A204.1 (cell line): Measurements from ENCODE around the gene SKIC8.

ENCODE experiments used
- FAIRE-seq: peaks from 2 replicates; lab custom pipeline; 2012; peaks lifted over from hg19 to GRCh38; lab: Jason Lieb, UNC

SKIC8 gene

DNA sequence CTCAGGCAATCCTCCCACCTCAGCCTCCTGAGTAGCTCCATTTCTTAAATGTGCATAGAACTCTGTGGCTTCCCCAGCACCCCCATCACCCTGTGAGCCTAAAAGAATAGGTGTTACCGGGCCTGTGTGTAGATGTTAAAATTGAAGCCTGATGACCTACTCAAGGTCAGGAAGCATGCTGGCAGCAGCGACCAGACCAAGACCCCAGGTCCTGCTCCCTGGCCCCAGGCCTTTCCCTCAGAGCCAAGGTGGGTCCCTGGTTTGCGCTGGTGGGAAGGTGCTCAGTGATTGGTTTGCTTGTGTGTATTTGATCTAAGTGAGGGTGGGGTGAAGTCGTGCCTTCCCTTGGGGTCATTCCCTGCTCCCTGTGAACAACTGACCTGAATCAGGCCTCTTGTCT is 22.4 kb upstream of the SKIC8 start:
- no peak for FAIRE-seq

DNA sequence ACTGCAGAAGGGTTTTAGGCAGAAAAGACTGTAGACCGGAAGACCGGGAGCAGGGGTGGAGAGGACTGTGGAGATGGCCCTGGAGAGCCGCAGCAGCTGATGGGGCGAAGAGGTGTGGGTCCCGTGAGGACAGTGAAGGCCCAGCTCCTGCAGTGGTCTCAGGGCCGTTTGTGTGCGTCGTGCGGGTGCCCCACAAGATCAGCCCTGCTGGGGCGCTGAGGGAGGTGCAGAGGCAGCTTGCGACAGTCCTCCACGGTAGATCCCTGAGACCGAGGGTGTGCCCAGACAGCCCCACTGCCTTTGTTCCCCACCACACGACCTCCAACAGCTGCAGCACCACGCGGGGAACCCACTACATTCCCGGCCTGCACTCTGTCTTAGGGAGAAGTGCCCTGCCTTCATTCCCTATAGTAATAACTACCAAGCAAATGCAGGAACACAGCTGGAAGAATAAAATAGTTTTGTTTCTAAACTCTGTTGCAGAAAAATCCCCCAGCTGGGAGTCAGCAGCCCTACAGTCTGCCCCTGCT is 21.7 kb upstream of the SKIC8 start:
- no peak for FAIRE-seq

DNA sequence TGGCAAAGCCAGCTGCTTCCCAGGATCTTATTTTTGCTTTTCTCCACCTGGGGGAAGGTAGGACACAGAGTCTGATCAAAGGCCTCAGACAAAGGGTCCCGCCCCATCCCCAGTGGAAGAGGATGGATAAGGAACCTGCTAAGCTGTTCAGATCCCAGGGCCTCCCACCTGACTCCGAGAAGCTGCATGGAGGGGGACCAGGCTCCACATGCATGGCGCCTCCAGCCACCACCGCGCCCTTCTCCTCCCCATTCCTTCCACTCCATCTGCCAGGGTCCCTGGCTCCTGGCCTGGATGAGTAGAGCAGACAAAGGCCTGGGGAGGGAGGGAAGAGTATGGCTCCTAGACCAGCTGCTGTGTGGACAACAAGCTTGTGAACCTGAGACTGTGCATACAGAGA is 20.8 kb upstream of the SKIC8 start:
- FAIRE-seq = no peak

DNA sequence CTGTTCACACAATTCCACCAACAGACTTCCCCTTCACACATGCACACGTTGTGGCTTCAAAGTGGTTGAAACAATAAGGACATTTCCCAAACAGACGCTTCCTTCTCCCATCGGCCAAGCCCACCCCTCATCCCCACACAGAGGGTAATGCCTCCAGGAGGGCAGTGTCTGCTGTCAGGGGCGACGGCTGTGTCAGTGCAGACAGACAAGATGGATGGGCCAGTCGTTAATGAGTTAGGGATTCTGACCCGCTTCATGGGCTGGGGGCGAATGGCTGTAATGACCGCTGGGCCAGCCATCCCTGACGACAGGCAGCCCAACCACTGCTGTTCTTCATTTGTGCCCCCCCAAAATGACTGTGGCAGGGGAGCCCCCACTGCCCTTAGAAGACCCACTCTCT is 20.2 kb upstream of the SKIC8 start:
- no peak for FAIRE-seq

DNA sequence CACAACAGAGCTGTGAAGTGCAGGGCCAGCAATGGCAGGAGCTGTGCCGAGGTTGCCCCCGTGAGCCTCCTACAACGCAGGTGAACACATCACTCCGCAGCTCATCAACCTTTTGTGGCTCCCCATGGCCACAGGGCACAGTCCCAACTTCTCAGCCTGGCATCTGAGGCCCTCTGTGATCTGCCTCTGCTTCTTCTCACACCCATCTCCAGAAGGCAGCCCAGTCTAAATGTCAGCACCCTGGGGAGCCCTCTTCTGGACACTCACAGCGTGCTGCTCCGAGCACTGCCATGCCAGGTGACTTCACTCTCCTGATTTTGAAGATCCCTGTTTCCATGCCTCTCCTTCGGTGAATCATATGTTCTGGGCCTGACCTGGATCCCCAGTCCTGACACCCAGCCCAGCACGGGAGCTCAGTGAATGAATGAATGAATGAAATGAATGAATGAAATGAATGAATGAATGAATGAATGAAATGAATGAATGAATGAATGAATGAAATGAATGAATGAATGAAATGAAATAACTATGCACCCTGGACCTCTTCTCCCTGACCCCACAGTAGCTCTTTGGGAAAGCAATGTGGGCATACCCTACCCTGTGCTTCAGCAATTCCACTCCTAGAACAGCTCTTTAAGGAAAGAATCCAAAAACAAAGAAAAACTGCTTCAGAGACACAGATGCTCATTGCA is 17.9 kb upstream of the SKIC8 start:
- FAIRE-seq = no peak

DNA sequence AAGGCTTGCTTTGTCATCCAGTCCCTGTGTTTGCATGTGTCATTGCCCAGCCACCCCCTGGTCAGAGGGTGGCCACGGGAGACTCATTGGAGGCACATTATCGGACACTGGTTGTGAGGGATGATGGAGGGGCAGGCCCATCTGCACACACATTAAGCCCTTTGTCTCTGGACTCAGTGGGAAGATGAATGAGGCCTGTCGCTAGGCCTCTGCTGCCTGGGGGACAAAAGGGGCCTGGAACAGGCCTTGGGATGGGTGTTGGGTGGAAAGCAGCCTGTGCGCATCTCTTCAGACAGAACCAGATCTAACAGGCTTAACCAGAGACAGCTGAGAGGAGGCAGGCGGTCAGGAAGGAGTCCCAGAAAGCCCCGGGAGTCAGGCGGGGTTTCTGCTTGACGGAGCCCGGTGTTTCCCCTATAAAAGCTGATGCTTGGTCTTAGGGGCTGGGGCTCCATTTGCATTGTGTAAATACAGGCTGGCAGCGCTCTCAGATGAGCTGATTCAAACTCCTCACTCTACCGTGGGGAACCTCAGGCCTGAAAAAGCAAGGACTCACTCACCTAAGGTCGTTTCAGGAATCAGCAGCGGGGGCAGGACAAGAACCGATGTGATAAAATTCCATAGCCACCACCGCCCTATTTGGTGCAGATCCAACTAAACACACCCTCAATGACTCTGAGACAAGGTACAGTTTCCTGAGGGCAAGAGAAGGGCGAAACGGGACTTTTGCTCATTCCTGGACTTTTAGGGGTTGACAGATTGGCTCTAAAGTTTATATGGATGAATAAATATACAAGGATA is 17.1 kb upstream of the SKIC8 start:
- no peak for FAIRE-seq

DNA sequence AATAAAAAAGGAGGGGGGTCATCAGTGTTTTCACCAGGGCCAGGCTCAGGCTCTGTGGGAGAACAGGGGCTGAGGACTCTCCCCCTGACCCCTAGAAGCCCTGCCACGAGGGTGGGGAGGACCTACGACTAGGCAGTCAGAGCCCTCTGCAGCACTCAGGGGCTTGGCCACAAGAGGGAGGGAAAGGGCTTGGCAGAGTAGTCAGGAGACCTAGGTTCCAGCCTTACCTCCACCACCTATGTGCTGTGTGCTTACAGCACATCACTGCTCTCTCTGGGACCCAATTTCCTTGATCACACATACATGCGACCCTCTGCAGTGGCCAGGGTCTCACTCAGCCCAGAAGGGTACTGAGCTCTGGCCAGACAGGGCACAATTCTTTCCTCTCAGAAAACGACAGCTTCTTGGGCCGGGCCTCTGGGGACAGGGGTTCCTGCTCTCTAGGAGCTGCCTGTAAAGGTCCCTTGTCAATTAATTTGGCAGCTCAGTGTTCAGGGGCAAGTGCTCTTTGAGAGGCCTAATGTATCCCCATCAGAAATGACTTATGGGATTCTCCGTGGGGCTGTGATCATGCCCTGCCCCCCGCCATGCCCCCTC is 16.4 kb upstream of the SKIC8 start:
- no peak for FAIRE-seq

DNA sequence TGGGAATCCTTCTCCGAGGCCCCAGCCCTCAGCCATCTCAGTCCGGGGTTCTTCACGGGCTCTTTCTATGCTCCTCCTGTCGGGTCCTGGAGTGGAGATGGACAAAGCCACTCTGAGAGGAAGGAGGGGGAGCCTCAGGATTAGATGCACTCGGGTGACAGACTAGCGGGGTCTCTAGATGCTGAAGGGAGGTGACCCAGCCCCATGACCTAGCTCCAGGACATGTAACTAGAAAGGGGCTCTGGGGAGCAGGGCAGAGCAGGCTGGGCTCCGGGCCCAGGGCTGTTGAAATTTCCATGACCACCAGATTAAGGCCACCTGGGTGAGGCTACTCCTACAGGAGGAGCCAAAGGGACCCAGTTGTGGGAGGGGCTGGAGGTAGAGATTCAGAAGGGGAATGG is 14.8 kb upstream of the SKIC8 start:
- no peak for FAIRE-seq

DNA sequence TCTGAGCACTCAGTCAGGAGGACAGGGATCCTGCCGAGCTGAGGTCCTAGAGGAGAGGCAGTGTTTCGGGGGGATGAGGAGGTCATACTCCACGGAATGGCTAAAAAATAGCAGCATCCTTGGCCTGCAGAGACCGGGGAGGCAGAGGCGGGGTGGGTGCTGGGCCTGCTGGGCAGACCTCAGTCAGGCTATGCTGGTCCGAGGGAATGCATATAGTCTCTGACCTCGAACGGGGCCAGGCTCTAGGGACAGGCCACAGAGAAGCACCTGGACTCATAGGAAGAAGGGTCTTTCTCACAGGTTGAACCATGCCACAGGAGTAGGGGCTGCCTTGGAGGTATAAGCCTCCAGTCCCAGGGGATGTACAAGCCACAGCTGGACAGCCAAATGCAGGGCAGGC is 14.0 kb upstream of the SKIC8 start:
- FAIRE-seq = no peak

DNA sequence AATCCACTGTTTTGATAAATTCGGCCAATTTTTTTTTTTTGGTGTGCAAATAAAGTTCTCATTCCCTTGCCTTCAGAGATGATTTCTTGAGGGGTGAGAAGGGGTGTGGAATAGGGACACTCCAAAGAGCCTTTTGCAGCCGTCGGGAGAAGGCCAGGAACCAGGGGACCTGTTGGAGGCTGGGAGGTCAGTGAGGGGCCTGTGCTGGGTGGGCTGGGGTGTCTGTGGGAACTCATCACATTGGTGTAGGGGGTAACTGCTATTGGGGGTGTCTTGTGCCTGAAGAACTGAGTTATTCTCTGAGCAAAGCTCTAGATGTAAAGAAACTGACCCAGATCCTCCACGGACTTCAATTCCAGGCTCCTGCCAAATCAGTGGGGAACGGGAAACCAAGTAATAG is 13.5 kb upstream of the SKIC8 start:
- no peak for FAIRE-seq

DNA sequence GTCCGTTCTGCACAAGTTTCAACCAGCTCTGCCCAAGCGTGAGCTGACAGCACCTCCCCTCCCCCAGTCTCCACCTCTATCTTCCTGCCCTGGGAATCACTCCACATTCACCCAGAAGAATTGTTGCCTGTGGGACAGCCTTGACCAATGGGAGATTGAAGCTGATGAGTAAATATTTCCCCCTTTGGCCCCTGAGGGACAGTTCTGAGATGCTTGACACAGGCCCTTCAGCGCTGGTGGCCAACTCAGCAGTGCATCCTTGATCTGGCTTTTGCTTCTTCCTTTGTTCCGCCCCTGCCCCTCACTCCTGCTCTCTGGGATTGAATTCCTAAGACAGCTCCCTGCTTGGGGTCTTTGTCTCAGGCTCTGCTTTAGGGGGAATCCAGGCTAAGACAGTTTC is 13.1 kb upstream of the SKIC8 start:
- no peak for FAIRE-seq

DNA sequence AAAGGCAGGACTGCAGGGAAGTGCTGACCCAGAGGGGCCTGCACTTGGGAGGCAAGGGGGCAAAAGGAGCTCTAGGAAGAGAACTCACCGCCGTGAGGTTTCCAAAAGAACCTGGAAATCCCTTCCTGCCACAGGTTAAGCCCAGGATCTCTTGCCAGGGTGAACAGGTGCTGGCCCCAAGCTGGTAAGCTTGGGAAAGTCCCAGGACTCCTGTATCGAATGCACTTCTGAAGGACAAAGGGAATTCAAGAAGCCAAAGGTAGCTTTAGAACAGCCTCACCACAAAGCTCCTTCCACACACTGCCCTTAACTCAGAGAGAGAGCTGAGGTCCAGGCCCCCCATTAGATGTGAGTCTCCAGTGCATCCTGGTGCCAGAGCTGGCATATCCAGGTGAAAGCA is 11.9 kb upstream of the SKIC8 start:
- FAIRE-seq = no peak

DNA sequence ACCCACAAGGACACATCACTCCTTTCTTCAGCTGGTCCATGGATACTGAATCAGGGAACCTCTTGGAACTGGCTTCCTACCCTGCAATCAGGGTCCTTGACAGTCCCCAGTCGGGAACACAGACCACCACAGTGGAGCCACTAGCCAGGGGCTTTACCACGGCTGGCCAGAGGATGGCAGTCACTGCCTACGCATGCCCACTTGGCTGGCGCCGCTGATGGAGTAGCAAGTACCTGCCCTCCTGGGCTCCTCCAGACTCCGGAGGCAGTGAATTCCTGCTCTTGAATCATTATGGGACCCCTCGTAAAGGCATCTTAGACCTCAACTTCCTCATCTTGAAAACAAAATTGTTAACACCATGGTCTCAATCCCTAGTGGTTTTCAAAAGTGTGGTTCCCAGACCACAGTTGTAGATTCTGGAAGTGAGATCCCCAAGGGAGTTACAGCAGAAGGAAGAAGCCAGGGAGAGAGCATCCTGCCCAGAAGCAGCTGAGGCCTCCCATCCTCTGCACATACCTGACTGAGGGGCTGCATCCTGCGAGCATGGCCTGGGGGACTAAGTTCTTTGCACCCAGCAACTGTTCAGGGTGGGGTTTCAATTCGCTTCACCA is 9.1 kb upstream of the SKIC8 start:
- no peak for FAIRE-seq

DNA sequence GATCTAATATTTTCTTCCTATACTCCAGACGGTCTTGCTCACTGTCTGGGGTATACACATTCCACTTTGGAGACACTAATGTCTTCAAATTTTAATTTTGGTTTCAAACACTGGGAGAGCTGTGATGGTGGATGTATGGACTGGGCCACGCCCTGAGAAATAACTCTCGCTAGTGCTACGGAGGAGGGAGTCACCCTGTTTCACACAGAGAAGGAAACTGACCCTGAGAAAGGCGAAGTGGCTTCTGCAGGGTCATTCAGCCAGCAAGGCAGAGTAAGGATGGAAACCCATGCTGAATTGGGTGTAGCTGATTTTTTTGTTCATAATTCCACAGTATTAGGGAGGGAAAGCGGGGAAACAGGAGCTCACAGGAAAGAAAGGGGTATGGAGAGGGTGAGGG is 8.6 kb upstream of the SKIC8 start:
- peak; percentile 87 for FAIRE-seq

DNA sequence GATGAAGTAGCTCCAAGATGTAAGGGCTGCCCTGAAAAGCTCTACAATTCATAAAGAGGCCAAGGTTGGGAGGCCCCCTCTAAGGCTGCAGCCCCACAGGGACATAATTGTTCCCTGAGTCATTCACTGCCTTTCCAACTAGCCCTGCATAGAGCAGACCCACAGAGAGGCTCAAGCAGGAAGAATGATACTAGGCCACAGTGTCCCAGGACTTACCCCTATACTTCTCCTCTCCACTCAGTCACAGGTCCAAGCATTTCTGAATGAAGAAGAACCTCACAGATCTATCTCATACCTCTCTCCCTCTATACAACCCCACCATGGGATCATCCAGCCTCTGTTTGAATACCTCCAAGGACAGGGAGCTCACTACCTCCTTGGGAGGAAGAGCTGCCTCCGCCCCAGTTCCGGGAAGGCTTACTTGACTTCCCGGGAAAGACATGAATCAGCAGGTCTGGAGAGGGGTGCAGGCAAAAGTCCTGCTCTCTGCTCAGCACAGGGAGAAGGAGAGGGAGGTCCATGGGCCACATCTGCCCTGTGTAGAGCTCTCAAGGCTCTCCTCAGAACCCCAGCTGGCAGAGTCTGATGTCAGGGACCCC is 6.9 kb upstream of the SKIC8 start:
- FAIRE-seq = no peak

DNA sequence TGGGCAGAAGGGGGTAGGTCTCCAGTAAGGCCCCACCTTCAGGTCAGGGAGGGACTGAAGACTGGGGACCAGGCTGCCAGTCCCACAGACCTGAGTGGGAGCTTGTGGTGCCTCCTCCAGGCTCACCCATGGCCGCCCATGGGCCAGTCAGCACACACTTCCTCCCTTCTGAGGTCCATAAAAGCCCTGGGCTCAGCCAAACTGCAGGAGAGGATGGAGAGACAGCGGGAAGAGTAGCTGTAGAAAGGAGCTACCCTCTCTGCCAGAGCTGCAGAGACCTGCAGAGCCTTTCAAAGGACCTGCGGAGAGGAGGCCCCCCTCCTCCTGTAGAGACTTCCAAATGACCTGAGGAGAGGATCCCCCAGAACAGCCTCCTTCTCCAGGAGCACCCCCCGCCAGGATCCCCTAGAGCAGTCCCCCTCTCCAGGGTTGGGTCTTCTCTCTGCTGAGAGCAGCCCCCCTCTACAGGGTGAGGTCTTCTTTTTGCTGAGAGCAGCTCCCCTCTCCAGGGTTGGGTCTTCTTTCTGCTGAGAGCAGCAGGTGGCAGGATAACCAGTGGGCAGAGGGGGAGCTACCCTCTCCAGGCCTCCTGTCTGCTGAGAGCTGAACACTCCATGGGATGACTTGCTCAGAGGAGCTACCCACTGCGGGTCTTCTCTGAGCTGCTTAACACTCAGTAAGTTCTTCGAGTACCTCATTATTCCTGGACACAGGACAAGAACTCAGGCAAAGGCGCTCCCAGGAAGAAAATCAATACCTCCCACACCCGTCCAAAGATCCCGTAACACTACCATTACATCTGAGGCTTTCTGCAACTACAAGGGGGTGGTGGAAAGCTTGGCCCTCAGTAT is 5.0 kb upstream of the SKIC8 start:
- FAIRE-seq = peak; percentile 83

DNA sequence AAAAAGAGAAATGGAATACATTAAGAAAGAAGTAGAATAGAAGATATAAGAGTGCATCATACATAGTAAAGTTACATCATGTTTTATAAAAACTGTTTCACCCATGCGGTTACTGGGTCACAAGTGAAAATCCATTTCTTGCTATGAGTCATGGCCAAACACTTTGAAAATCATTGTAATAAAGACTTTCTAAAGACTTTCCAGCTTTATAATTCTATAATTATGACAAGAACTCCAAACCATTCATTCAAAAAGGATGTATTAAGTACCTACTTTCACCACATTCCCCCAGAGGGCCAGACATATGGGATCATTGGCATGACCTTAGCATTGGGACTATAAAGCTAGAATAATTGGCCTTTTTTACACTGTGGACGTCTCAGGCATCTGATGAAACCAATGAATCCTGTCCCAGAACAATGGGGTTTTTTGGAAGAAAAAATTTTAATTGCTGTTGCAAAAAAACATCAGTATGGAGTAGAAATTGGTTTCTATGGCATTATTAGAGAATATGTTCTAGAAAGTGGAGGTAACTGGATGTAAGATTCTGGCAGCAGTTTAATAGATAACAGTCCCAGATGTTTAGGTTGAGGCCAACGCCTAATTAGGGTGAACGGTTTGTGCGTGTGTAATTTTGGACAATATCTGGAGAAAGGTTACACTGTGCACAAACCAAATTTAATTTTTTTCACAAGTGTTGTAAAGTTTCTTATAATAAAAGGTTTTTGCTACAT is 3.3 kb upstream of the SKIC8 start:
- peak; percentile 93 for FAIRE-seq

DNA sequence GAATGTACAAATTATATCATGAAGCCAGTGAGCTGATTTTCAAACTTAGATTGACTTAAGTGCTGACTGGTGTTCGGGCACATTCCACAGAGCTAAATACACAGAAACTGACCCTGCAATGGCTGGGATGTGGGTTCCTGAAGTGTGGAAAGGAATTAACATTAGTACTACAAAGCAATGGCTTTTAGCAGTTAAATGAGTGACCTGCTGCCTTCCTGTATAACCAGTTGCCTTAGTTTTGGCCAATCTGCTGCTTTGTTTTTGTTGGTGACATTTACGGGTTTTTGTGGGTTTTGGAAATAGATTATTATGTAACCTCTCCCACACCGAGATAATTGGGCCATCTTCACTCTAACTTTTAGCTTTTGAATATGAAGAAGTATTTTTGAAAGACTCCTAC is 2.4 kb upstream of the SKIC8 start:
- FAIRE-seq = peak; percentile 27

DNA sequence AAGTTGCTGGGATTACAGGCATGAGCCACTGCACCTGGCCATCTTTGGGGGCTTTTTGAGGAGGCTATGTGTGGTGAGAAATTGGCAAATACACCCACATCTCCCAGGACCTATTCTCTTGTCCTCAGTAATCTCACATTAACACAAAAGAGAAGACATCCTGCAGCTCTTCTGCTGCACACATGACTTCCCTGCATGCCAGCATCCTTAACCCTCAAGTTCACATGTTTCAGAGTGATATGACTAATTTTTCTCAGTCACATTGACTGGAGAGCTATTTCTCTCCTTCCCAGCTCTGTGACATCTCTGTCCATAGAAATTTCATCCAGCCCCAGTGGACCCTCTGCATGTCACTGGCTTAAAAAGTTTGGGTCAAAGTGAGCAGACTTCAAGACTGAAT is 1.9 kb upstream of the SKIC8 start:
- FAIRE-seq = no peak

DNA sequence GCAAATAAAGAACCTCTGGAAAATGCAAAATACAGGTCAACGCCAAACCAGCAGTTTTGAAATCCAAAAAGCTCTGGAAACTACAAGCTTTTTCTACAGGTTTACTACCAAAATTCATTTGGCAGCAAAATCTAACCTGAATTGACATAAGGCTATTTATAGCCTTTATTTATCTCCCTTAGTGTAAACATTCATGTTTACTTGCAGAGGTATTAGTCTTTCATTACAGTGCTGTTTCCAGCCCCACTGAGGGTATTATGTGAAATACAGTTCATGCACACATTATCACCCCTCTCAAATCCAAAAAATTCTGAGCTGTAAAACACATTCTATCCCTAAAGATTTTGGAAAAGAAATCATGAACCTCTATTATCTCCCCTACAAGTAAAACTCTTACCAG is 7.2 kb downstream of the SKIC8 start:
- no peak for FAIRE-seq

DNA sequence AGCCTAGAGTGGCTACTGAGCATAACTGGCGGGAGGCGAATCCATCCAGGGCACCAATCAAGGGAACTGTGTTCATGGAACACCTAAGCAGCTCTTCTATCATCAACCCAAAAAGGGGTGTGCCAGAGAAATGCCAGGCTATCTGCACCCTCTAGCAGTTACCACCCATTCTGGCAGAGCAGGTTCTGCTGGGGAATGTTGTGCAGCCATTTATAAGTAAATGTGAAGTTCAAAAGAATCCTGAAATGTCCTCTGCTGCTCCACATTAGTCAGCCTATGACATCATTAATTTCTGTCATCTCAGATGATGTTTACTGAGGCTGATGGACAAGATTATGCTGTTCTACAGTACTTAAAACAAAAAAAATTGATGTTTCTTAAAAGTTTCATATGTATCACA is 7.7 kb downstream of the SKIC8 start:
- FAIRE-seq = no peak
